ENCODE measurements around the gene DDI2.

The DDI2 gene

DNA sequence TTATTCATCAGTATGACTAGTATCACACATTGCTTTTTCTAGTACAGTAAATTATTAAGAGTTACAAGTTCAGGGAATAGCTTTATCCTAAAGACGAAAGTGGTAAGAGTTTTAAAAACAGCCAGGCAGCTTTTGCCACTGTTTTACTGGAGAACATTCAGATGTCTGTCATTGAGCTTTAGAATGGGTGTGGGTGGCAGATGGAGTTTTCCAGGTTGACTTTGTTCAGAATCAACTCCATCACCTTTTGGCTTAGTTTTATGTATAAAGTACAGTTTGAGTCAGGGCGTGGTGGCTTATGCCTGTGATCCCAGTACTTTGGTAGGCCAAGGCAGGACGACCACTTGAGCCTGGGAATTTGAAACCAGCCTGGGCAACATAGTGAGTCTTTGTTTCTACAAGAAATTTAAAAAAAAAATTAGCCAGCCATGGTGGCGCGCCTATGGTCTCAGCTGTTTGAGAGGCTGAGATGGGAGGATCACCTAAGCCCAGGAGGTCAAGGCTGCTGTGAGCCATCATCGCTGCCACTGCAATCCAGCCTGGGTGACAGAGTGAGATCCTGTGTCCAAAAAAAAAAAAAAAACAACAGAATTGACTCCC is 36.9 kb downstream of the DDI2 start:
- no peak for TF ChIP-seq EZH2 (IDR thresholded peaks at IDR 0.05; ENCODE audit: borderline replicate concordance, low read depth, low read length, severe bottlenecking)
- TF ChIP-seq, protein P1, sequence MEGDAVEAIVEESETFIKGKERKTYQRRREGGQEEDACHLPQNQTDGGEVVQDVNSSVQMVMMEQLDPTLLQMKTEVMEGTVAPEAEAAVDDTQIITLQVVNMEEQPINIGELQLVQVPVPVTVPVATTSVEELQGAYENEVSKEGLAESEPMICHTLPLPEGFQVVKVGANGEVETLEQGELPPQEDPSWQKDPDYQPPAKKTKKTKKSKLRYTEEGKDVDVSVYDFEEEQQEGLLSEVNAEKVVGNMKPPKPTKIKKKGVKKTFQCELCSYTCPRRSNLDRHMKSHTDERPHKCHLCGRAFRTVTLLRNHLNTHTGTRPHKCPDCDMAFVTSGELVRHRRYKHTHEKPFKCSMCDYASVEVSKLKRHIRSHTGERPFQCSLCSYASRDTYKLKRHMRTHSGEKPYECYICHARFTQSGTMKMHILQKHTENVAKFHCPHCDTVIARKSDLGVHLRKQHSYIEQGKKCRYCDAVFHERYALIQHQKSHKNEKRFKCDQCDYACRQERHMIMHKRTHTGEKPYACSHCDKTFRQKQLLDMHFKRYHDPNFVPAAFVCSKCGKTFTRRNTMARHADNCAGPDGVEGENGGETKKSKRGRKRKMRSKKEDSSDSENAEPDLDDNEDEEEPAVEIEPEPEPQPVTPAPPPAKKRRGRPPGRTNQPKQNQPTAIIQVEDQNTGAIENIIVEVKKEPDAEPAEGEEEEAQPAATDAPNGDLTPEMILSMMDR (IDR thresholded peaks at IDR 0.05; ENCODE audit: borderline replicate concordance, extremely low read depth, low read length, poor library complexity, severe bottlenecking): no peak
- no peak overlapping the region for H3K4me2 ChIP-seq (ENCODE audit: insufficient read depth, low read length)
- peaks cover 77% of the 10 kb centered on the region for H3K36me3 ChIP-seq (ENCODE audit: insufficient read depth, low read length)
- no peaks in the 10 kb centered on the region for H3K27me3 ChIP-seq (ENCODE audit: insufficient read depth, low read length, poor library complexity)
- no peak overlapping the region for H3K27ac ChIP-seq (ENCODE audit: low read length)
- no peak overlapping the region for H3K4me3 ChIP-seq (ENCODE audit: low read depth in 1 of 2, low read length in 2 of 2)
- no peaks in the 10 kb centered on the region for H3K9me3 ChIP-seq (ENCODE audit: insufficient read depth, low read length, severe bottlenecking)
- no peak overlapping the region for H3K9ac ChIP-seq (ENCODE audit: low read depth, low read length)
- no peaks in the 10 kb centered on the region for H3K79me2 ChIP-seq (ENCODE audit: insufficient read depth, low read length)
- H4K20me1 ChIP-seq (ENCODE audit: insufficient read depth, low read length): no peaks in the 10 kb centered on the region
- H2AFZ ChIP-seq (ENCODE audit: low read depth, low read length): no peak overlapping the region
- no peak for DNase-seq
- H3K4me1 ChIP-seq (ENCODE audit: insufficient read depth, low read length): no peaks in the 10 kb centered on the region
- ATAC-seq (ENCODE audit: insufficient read depth, low read depth): no peak

DNA sequence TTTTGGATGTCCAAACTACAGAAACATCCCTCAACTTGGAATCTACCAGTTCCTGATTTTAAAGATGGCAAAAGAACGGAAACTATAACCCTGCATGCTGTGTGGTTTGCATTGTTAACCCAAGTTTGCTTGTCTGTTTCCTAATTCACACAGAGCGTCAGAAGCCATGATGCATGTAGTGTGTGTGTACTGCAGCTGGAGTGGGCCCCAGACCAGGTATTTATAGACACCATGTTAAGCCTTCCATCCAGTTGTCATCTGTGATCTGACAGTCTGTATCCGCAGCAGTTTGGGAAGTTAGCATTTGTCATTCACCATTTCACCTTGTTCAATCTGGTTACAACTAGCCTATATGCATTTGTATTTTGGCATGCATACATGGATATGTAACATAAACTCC is 39.2 kb downstream of the DDI2 start:
- Histone ChIP-seq H3K4me2 (ENCODE audit: insufficient read depth, low read length) (no peak overlapping the region), H3K4me1 (ENCODE audit: insufficient read depth, low read length) (no peaks in the 10 kb centered on the region), H3K9ac (ENCODE audit: low read depth, low read length) (no peak overlapping the region), H3K27me3 (ENCODE audit: insufficient read depth, low read length, poor library complexity) (no peaks in the 10 kb centered on the region), H3K79me2 (ENCODE audit: insufficient read depth, low read length) (no peaks in the 10 kb centered on the region), H4K20me1 (ENCODE audit: insufficient read depth, low read length) (no peaks in the 10 kb centered on the region), H3K4me3 (ENCODE audit: low read depth in 1 of 2, low read length in 2 of 2) (no peak overlapping the region), H3K27ac (ENCODE audit: low read length) (no peak overlapping the region), H2AFZ (ENCODE audit: low read depth, low read length) (no peak overlapping the region), H3K36me3 (ENCODE audit: insufficient read depth, low read length) (peaks cover 81% of the 10 kb centered on the region), H3K9me3 (ENCODE audit: insufficient read depth, low read length, severe bottlenecking) (no peaks in the 10 kb centered on the region)
- no peak for ATAC-seq (ENCODE audit: insufficient read depth, low read depth)
- TF ChIP-seq EZH2 (IDR thresholded peaks at IDR 0.05; ENCODE audit: borderline replicate concordance, low read depth, low read length, severe bottlenecking): no peak
- TF ChIP-seq, protein P1 (IDR thresholded peaks at IDR 0.05; ENCODE audit: borderline replicate concordance, extremely low read depth, low read length, poor library complexity, severe bottlenecking): no peak
- no peak for DNase-seq

DNA sequence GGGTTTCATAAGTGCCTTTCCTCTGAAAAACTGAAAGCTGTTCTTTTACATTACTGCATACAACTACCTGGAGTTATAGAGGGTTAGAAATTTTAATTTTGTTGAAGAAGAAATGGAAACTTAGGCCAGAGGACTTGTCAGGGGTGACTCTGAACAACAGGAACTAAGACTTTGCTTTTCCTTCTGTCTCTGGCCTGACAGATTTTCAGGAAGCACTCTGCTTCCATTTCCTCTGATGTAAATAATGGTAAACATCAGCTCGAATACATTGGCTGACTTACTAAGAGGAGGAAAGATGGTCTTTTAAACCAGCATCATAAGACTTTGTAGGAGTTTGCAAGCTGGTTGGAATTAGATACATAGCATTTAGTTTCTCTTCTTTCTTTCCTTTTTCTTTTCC is 39.8 kb downstream of the DDI2 start:
- no peaks in the 10 kb centered on the region for H4K20me1 ChIP-seq (ENCODE audit: insufficient read depth, low read length)
- no peak overlapping the region for H3K9ac ChIP-seq (ENCODE audit: low read depth, low read length)
- no peak for ATAC-seq (ENCODE audit: insufficient read depth, low read depth)
- no peak overlapping the region for H2AFZ ChIP-seq (ENCODE audit: low read depth, low read length)
- H3K9me3 ChIP-seq (ENCODE audit: insufficient read depth, low read length, severe bottlenecking): no peaks in the 10 kb centered on the region
- H3K4me2 ChIP-seq (ENCODE audit: insufficient read depth, low read length): no peak overlapping the region
- DNase-seq: no peak
- no peak overlapping the region for H3K27ac ChIP-seq (ENCODE audit: low read length)
- H3K36me3 ChIP-seq (ENCODE audit: insufficient read depth, low read length): peaks cover 81% of the 10 kb centered on the region
- H3K4me1 ChIP-seq (ENCODE audit: insufficient read depth, low read length): no peaks in the 10 kb centered on the region
- no peaks in the 10 kb centered on the region for H3K27me3 ChIP-seq (ENCODE audit: insufficient read depth, low read length, poor library complexity)
- no peaks in the 10 kb centered on the region for H3K79me2 ChIP-seq (ENCODE audit: insufficient read depth, low read length)
- TF ChIP-seq EZH2 (IDR thresholded peaks at IDR 0.05; ENCODE audit: borderline replicate concordance, low read depth, low read length, severe bottlenecking): no peak
- TF ChIP-seq, protein P1 (IDR thresholded peaks at IDR 0.05; ENCODE audit: borderline replicate concordance, extremely low read depth, low read length, poor library complexity, severe bottlenecking): no peak
- no peak overlapping the region for H3K4me3 ChIP-seq (ENCODE audit: low read depth in 1 of 2, low read length in 2 of 2)
